HG03103 (cell line): ENCODE measurements around the gene SH3BP1.
"Not testable (repeated sequence)": the region's sequence is repeated elsewhere in the genome, so short reads cannot be mapped to it uniquely, and the experiment has no call there.

Experiments
- ATAC-seq: cut with Tn5 transposase; IDR thresholded peaks from one replicate; pipeline ENCODE4 v1.9.1; 2021; ENCODE audit warnings: low read depth; ENCODE audit not compliant: unreplicated experiment

The SH3BP1 gene

GRCh38 chr22:37639070-37639760, at the start of gene SH3BP1:
Gene SH3BP1 (plus strand): TSS chr22:37639669. CDS start chr22:37639788, 119 bp downstream.
- ATAC-seq: no peak

DNA sequence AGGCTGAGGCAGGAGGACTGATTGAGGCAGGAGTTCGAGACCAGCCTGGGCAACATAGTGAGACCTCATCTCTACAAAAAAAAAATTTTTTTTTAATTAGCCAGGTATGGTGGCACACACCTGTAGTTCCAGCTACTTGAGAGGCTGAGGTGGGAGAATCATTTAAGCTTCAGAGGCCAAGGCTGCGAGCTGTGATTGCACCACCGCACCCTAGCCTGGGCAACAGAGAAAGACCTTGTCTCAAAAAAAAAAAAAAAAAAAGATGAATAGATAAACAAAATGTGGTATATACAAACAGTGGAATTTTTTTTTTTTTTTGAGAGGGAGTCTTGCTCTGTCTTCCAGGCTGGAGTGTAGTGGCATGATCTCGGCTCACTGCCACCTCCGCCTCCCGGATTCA, 48.4 kb upstream of the SH3BP1 start:
- ATAC-seq: not testable (repeated sequence)

DNA sequence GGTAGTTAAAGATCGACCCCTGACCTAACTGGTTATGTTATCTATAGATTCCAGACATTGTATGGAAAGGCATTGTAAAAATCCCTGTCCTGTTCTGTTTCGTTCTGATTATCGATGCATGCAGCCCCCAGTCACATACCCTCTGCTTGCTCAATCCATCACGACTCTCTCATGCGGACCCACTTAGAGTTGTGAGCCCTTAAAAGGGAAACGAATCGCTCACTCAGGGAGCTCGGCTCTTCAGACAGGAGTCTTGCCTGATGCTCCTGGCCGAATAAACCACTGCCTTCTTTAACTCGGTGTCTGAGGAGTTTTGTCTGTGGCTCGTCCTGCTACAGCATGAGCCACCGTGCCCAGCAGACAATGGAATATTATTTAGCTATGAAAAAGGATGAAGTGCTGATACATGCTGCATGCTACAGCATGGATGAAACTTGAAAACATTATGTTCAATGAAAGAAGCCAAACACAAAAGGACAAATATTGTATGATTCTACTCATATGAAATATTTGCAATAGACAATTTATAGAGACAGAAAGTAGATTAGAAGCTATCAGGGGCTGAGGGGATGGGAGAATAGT, 47.6 kb upstream of the SH3BP1 start:
- no peak for ATAC-seq

- no peak for ATAC-seq
Measured at GRCh38 chr22:37594237-37594636, 45.2 kb upstream of the SH3BP1 start.

- ATAC-seq: no peak
Measured at GRCh38 chr22:37599153-37599552, 40.3 kb upstream of the SH3BP1 start.

GRCh38 chr22:37601203-37601539, 38.3 kb upstream of the SH3BP1 start:
- no peak for ATAC-seq

- no peak for ATAC-seq
Measured at GRCh38 chr22:37601540-37602442, 37.7 kb upstream of the SH3BP1 start.

- not testable (repeated sequence) for ATAC-seq
Measured at GRCh38 chr22:37602546-37603277, 36.8 kb upstream of the SH3BP1 start.

DNA sequence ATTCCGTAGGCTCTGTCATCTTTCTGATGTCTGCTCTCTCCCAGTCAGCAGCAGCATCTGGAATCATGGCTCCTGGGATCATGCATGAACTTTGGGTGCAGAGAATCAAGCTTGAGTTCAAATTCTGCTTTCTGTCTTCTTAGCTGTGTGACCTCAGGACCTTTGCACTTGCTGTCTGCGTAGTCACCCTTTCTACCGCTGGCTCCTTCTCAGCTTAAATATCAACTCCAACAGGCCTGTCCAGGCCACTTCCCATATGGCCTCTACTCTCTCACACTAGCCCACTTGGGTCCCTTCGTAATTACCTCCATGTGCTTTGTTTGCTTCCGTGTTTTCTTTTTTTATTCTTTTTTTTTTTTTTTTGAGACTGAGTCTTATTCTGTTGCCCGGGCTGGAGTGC, 35.4 kb upstream of the SH3BP1 start:
- ATAC-seq: no peak

DNA sequence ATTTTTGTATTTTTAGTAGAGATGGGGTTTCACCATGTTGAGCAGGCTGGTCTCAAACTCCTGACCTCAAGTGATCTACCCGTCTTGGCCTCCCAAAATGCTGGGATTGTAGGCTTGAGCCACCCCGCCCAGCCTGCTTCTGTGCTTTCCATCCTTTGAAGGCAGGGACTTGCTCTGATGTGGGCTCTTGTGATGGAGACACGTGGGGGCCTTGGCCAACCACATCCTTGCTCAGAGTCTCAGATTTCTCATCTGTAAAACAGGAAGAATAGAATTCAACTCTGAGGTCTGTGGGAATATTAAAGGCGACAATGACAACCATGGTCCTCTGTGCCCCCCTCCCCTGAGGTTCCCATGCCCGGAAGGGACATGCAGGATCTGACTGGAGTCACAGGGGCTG, 34.6 kb upstream of the SH3BP1 start:
- no peak for ATAC-seq

DNA sequence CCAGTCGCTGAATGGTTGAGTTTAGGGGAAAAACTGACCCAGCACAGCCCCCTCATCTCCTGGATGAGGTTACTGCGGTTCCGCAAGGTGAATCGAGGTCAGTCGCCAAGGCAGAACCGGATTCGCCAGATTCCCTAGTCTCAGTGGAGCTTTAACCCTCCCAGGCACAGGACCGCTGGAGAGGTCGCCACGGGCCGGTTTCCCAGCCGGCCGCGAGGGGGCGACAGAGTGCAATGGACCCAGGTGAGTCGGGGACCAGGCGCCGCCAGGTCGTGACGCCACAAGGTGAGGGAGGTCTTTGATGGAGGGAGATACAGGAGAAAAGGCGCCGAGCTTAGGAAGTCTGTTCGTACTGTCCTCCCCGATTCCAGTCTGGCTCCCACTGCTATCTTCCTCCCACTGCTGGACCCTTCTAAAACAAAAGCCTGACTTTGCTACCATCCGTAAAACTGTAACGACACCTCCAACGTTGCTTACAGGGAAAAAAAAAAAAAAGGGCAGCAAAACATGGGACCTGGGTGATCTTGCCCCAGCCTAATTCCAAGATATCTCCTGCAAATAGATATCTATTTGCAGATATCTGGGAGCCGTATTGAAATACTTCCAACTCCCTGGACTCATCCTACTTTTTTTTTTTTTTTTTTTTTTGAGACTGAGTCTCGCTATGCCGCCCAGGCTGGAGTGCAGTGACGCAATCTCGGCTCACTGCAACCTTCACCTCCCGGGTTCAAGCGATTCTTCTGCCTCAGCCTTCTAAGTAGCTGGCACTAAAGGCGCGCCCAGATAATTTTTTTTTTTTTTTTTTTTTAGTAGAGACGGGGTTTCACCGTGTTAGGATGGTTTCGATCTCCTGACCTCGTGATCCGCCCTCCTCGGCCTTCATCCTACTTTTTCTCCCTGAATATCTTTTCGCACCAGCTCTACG, 32.2 kb upstream of the SH3BP1 start:
- ATAC-seq: no peak

- peak; percentile 6 for ATAC-seq
Measured at GRCh38 chr22:37607935-37608476, 31.5 kb upstream of the SH3BP1 start.

DNA sequence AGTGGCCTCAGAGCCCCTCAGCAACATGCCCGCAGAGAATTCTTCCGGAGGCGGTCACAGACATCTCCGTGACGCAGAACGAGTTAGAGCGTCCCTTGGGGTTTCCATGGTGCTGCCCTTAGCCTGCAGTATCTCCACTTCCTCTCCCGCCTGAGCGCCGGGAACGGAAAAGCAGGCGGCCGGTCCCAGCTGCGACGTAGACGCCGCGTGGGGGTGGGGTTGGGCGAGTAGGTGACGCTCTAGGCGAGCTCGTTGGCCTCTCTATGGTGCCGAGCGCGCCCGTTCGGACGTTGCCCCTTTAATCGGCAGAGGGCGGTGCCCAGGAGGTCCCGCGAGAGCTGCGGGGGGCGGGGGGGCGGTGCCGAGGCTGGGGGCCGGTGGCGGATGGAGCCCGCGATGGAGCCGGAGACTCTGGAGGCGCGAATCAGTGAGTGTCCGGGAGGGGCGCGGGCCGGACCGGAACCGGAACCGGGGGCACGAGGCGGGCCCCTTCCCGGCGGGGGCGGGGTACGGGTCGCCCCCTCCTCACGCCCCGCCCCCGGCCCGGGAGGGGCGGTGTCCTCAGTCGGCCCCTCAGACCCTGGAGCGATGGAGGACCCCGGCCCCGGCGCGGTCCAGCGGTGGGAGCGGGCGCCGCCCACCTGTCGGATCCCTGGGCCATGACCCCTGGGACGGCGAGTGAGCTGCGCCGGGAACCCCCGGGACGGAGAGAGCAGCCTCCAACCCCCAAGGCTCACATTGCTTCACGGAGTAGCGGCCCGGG, 30.8 kb upstream of the SH3BP1 start, which contains the start of gene GGA1:
Gene GGA1 (plus strand): TSS at position 358 of the 763 bp plus-strand sequence. CDS start 27 bp downstream, at position 385.
- ATAC-seq: peak; percentile 65

GRCh38 chr22:37609240-37610152, 30.0 kb upstream of the SH3BP1 start:
- ATAC-seq: peak; percentile 3

DNA sequence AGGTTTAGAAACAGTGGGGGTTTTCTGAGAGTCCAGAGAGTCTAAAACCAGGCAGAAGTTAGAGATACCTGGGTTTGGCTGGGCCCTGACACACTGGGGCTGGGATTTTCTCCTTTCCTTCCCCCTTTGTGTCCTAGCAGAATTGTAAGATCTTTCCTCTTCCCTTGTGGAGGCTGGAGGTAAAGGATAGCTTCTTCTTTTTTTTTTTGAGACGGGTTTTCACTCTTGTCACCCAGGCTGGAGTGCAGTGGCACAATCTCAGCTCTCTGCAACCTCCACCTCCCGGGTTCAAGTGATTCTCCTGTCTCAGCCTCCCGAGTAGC, 29.4 kb upstream of the SH3BP1 start:
- ATAC-seq: not testable (repeated sequence)

DNA sequence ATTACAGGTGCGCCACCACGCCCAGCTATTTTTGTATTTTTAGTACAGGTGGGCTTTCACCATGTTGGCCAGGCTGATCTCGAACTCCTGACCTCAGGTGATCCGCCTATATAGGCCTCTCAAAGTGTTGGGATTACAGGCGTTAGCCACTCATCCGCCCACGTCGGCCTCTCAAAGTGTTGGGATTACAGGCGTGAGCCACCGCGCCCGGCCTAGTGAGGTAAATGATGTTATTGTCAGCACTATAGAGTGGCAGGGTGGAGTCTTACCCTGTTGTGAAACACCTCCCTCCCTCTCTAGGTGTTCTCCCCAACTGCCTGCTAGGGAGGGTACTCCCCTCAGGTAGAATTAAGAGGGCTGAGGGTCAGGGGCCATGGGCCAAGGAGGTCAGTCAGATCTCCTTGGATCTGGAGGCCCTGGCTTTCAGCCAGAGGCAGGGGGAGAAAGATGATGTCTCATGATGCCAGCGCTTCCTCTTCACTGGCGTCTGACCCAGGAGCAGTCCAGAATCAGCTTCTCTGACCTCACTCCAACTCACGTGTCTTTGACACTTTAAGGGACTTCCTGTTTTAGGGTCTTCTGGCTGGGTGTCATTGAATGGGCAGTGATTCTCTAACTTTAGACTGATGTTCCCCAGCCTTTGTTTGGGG, 28.9 kb upstream of the SH3BP1 start:
- ATAC-seq: no peak

- ATAC-seq: no peak
Measured at GRCh38 chr22:37611207-37611606, 28.3 kb upstream of the SH3BP1 start.
